ENCODE results near the gene OR10A5.

GRCh38 chr11:6818967-6819366 is 26.5 kb upstream of the OR10A5 start:
- TF ChIP-seq CTCF (optimal IDR thresholded peaks at IDR 0.05 in 1 of 3, IDR thresholded peaks at IDR 0.05 in 1 of 3, conservative IDR thresholded peaks at IDR 0.05 in 1 of 3; ENCODE audit: extremely low read depth in 1 of 3, insufficient read depth in 2 of 3, low read length in 3 of 3), result no peak
- TF ChIP-seq EZH2 (IDR thresholded peaks at IDR 0.05; ENCODE audit: low read length), result no peak

Data from keratinocyte (primary cell).